ENCODE data around the gene HIGD2A.

HIGD2A gene

DNA sequence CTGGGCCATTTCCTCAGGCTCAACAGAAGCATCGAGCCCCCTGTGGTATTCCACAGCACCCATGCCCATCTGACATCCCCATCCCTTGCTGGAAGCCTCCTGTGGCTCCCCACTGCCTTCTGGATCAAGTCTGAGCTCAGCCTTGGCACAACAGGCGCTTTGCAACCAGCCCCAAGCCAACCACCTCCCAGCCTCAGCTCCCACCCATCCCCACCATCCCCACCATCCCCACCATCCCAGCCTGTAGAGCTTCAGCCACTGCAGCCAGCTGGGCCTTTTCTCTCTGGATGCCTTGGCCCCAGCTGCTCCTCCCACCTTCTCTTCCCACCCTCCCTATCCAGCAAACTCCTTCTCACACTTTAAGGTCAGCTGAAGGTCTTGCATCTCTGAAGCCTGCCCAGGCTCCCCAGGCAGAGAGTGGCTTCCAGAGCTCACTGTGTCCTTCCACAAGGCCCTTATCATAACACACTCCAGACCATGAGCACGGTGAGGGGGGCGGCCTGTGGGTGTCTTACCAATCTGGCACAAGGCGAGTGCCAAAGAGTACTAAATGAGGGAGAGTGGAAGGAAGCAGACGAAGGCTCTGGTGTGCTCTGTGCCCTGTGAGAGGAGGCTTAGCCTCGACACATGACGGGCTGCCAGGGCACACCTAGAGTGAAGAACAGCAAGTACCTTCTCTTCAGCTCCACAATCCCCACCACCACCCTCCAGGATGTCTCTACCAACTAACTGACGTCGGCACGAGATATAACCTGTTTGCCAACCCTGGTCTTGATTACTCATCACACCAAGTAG lies 6.5 kb downstream of the HIGD2A start:
- TF ChIP-seq FOXP2 (optimal IDR thresholded peaks at IDR 0.05; ENCODE audit: control extremely low read depth, extremely low read length, insufficient read depth) (no peak), POLR2AphosphoS5 (IDR thresholded peaks at IDR 0.05; ENCODE audit: borderline replicate concordance, low read depth, low read length) (no peak), EZH2 (IDR thresholded peaks at IDR 0.05) (no peak)
- no peak for DNase-seq (ENCODE audit: low read depth, low spot score)
- H3K9ac ChIP-seq (ENCODE audit: insufficient read length): no peak overlapping the region
- H3K27ac ChIP-seq: no peak overlapping the region
- no peaks in the 10 kb centered on the region for H3K9me3 ChIP-seq (ENCODE audit: low read depth, low read length)
- peaks cover 2% of the 10 kb centered on the region; the same call in 1 of the 2 replicates for H3K36me3 ChIP-seq (ENCODE audit: insufficient read depth, low read length)
- H3K4me3 ChIP-seq: no peak overlapping the region

DNA sequence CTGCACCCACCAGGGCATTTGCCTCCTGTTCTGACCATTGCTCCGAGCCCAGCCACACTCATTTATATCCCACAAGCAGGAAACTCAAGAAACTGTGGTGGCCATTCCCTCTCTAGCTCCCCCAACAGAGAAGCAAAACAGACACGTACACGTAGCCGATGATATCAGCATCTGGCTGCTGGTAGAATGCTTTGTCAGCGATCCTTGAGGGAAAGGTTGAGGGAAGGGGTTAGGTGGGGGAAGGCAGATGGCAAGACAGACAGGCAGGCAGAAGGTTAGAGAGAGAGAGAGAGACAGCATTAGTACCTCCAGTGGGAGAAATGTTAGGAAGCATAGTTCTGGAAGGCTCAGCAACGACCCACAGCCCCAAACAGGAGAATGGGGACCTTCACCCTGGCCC lies 7.8 kb downstream of the HIGD2A start:
- Histone ChIP-seq H3K9me3 (ENCODE audit: low read depth, low read length) (no peaks in the 10 kb centered on the region), H3K9ac (ENCODE audit: insufficient read length) (peak overlapping the region; percentile 45), H3K27ac (no peak overlapping the region), H3K4me3 (no peak overlapping the region), H3K36me3 (ENCODE audit: insufficient read depth, low read length) (no peaks in the 10 kb centered on the region)
- DNase-seq (ENCODE audit: low read depth, low spot score): no peak
- TF ChIP-seq EZH2 (IDR thresholded peaks at IDR 0.05): no peak
- no peak for TF ChIP-seq FOXP2 (optimal IDR thresholded peaks at IDR 0.05; ENCODE audit: control extremely low read depth, extremely low read length, insufficient read depth)
- TF ChIP-seq POLR2AphosphoS5 (IDR thresholded peaks at IDR 0.05; ENCODE audit: borderline replicate concordance, low read depth, low read length): no peak

DNA sequence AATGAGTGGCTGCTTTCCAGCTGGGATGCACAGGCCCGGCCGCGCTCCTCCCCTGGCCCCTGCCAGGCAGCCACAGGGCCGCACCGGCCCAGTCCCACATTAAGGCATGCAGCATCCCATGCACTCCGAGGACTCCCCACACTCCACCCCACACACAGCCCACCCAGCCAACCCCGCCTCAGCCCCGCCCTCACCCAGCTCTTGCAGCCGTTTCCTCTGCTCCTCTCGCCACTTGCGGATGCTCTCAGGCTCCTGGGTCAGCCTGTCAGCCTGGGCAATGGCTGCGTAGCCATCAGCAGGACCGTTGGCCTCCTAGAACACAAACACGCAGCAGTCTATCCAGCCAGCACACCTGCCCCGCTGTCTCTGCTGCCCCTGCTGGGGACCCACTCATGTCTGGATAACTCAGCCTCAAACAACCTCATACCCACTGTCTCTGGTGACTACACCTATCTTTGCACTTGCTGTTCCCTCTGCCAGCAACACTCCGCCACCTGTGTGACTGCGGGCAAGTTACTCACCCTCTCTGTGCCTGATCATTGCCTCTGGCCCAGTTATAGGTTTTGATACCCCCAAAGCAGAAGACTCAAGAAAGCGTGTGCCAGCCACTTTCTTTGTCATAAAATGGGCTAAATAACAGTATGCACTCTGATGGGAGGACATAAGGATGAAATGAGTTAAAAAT lies 9.3 kb downstream of the HIGD2A start:
- TF ChIP-seq POLR2AphosphoS5 (IDR thresholded peaks at IDR 0.05; ENCODE audit: borderline replicate concordance, low read depth, low read length) (no peak), FOXP2 (optimal IDR thresholded peaks at IDR 0.05; ENCODE audit: control extremely low read depth, extremely low read length, insufficient read depth) (no peak), EZH2 (IDR thresholded peaks at IDR 0.05) (no peak)
- Histone ChIP-seq H3K36me3 (ENCODE audit: insufficient read depth, low read length) (no peaks in the 10 kb centered on the region), H3K27ac (no peak overlapping the region), H3K4me3 (no peak overlapping the region), H3K9ac (ENCODE audit: insufficient read length) (no peak overlapping the region), H3K9me3 (ENCODE audit: low read depth, low read length) (no peaks in the 10 kb centered on the region)
- DNase-seq (ENCODE audit: low read depth, low spot score): no peak

DNA sequence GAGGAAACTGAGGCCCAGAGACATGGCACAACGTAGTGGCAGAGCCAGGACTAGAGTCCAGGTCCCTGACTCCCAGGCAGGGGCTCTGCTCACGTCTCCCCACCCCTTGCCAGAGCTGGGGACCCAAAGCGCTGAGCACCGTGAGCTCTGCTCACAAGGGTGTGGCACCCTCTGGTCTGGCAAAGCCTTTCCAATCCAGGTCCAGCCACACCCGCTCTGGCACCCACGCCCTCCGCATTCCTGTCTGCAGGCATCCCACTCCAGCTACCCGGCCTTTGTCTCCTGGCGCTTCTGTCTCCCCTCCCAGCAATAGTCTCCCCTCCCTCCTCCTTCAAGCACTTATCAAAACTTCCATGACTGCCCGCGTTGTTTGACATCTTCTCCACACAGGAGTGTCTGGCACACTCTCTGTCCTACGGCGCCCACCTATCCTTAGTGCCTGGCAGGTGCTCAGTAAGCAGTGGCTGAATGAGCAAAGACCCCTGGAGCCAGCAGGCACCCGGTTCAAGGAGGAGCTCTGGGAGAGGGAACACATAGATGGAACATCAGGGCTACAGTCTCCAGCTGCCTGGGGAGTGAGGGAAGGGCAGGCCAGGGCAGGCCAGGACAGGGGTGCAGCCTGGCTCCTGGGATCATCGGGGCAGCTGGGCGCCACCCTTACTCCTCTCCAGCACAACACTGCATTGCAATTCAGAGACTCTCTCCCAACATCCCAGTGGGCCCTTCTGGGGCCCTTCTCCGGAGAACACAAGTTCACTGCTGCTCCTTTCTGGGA lies 12.0 kb downstream of the HIGD2A start:
- Histone ChIP-seq H3K9me3 (ENCODE audit: low read depth, low read length) (no peaks in the 10 kb centered on the region), H3K9ac (ENCODE audit: insufficient read length) (no peak overlapping the region), H3K27ac (no peak overlapping the region), H3K36me3 (ENCODE audit: insufficient read depth, low read length) (no peaks in the 10 kb centered on the region), H3K4me3 (no peak overlapping the region)
- DNase-seq (ENCODE audit: low read depth, low spot score): no peak
- TF ChIP-seq POLR2AphosphoS5 (IDR thresholded peaks at IDR 0.05; ENCODE audit: borderline replicate concordance, low read depth, low read length): no peak
- no peak for TF ChIP-seq FOXP2 (optimal IDR thresholded peaks at IDR 0.05; ENCODE audit: control extremely low read depth, extremely low read length, insufficient read depth)
- no peak for TF ChIP-seq EZH2 (IDR thresholded peaks at IDR 0.05)

DNA sequence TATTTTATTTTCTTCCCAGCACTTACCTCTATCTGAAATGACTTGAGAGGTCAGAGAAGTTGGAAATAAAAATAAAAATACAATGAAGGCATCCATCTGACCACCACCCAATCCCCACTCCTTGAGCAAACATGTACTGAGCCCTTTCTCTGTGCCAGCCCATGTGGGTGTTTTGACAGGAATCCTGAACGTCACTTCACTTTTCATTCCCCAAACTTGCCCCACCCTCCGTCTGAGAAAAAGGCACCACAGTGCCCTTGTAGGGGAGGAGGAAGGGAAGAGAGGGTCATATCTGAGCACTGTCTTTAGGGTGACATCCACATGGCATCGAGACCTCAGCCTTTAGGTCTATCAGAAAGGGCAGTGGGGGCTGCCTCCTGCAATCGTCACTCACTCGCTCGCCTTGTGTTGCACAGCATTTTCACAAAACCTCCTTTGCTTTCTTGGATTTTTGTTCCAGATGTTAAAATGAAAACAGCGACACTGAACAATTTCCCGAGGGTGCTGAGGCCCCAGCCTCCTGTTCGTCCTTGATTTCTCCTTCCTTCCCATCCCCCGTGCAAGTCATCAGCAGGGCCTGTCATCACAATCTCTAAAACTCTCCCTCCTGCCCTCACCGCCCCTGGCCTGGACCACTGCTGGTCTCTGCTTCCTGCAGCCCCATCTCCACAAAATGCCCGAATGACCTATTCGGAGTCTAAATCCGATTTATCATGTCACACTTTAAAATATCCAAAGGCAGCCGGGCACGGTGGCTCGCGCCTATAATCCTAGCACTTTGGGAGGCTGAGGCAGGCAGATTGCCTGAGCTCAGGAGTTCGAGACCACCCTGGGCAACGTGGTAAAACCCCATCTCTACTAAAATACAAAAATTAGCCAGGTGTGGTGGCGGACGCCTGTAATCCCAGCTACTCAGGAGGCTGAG lies 13.0 kb downstream of the HIGD2A start:
- H3K9ac ChIP-seq (ENCODE audit: insufficient read length): no peak overlapping the region
- no peak for DNase-seq (ENCODE audit: low read depth, low spot score)
- H3K27ac ChIP-seq: no peak overlapping the region
- H3K9me3 ChIP-seq (ENCODE audit: low read depth, low read length): no peaks in the 10 kb centered on the region
- no peak overlapping the region for H3K4me3 ChIP-seq
- TF ChIP-seq POLR2AphosphoS5 (IDR thresholded peaks at IDR 0.05; ENCODE audit: borderline replicate concordance, low read depth, low read length): no peak
- TF ChIP-seq FOXP2 (optimal IDR thresholded peaks at IDR 0.05; ENCODE audit: control extremely low read depth, extremely low read length, insufficient read depth): no peak
- no peak for TF ChIP-seq EZH2 (IDR thresholded peaks at IDR 0.05)
- no peaks in the 10 kb centered on the region for H3K36me3 ChIP-seq (ENCODE audit: insufficient read depth, low read length)

DNA sequence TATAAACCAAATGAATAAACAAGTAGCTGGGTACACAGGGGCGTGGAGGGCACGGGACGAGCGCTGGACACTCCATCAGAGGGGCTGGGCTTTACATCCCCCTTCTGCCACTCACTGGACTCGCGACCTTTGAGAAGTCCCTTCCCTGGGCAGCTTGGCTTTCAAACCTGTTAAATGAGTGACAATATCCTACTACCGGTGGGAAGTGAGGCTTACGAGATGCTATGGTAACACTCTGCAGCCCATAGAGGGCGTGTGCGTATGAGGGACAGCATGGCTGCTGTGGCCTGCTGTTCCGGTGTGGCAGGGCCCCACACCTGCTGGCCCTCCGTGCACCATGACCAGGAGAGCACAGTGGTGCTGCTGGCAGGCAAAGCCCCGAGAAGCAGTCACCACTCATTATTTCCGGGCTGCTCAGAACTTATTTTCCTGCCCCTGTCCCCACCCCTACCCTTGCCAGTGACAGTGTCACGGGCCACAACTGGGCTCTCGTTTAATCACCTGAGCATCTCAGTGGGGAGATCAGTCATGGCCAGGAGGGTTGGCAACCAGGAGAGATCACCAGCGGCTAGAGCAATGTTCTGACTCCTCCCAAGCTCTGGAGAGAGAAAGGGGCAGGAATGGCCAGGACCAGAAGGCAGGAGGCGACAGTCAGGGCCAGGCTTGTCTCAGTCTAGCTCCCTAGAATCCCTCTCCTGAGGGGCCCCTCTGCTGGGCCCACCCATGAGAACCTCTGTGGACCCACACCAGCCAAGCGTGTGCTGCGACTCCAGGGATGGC lies 17.3 kb downstream of the HIGD2A start:
- DNase-seq (ENCODE audit: low read depth, low spot score): no peak
- Histone ChIP-seq H3K36me3 (ENCODE audit: insufficient read depth, low read length) (no peaks in the 10 kb centered on the region), H3K9ac (ENCODE audit: insufficient read length) (no peak overlapping the region)

More for the DNA sequence above, 17.3 kb downstream of the HIGD2A start:
- H3K4me3 ChIP-seq: no peak overlapping the region
- no peaks in the 10 kb centered on the region for H3K9me3 ChIP-seq (ENCODE audit: low read depth, low read length)
- no peak for TF ChIP-seq FOXP2 (optimal IDR thresholded peaks at IDR 0.05; ENCODE audit: control extremely low read depth, extremely low read length, insufficient read depth)
- TF ChIP-seq EZH2 (IDR thresholded peaks at IDR 0.05): no peak
- TF ChIP-seq POLR2AphosphoS5 (IDR thresholded peaks at IDR 0.05; ENCODE audit: borderline replicate concordance, low read depth, low read length): no peak
- H3K27ac ChIP-seq: no peak overlapping the region
